HPDE6-E6E7 (cell line): Measurements from ENCODE around the gene RTN4RL1.

ENCODE experiments used
- DNase-seq: peaks from one replicate; pipeline ENCODE4 v3.0.0; 2011; ENCODE audit warnings: missing footprints; ENCODE audit errors: extremely low spot score

The RTN4RL1 gene

DNA sequence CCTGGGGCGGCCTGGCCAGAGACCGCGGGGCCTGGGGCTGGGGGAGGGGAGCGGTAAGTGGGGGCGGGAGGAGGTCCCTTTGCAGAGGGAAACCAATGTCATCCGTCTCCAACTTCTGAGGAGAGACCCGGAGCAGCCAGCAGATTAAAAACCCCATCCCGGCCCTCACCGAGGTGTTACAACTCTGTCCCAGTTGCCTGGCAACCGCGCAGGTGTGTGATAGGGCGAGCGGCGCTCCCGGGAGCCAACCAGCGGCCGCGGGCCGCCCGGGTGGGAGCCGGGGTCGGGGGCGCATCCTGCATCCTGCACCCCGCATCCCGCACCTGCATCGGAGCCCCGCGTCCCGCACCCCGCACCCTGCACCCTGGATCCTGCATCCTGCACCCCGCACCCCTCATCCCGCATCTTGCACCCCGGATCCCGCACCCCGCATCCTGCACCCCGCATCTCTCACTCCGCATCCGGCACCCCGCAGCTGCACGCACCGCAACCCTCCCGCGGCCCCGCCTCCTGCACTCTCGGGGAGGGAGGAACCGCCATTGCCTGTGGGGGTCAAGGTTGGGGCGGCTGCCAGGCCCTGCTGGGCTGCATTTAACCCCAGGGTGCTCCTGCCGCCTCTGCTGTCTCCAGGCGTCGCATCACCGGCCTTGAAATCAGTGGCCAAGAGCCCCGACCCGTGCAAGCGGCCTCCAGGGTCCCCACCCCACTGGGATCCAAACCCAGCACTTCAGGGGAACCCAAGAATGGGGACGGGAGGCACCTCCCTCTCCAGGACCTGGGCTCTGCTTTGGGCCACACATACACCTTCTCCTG lies 47.3 kb downstream of the RTN4RL1 start:
- DNase-seq = no peak

GRCh38 chr17:1976683-1977064 lies 48.5 kb downstream of the RTN4RL1 start:
- DNase-seq = no peak

DNA sequence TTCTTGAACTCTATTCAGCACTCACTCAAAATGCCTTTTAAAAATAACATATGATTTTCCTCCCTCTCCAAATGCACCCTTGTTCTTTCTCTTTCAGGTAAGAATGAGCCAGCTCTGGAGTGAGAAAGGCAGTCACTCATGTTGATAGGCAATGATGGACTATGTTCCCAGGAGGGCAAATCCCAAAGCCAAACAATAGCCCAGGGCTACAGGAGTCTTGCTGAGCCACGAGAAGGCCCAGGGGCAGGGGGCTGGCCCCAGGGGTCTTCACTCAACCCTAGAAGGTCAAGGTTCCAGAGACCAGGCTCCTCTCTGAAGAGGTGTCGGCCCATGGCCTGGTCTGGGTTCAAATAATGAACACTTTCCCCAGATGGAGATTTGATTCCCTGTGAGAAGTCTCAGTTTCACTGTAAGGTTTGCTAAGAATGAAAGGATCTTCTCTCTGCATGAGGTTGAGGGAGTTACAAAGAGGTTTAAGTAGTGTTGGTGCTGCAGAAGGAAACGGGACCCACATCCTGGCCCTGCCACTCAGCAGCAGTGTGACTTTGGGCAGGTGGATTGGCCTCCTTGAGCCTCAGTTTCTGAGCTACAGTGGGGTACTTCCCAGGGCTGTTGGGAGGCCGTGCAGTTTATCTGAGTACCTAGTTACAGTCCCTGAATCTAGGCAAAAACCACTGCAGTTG lies 49.0 kb downstream of the RTN4RL1 start:
- DNase-seq = no peak

DNA sequence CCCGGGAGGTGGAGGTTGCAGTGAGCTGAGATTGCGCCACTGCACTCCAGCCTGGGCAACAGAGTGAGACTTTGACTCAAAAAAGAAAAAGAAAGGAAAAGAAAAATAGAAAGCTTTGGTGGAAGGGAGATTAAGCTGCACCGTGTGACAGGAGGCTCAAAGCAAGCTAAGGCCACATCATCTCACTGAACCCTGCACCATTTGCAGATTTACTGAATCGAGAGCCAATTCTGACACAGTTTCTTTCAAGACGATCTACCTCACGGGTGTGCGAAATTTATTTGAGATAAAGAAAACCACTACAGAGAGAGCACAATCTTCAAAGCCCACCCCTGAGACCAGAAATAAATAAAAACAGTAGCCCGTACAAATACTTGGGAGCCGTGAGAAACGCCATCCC lies 49.6 kb downstream of the RTN4RL1 start:
- DNase-seq = no peak

DNA sequence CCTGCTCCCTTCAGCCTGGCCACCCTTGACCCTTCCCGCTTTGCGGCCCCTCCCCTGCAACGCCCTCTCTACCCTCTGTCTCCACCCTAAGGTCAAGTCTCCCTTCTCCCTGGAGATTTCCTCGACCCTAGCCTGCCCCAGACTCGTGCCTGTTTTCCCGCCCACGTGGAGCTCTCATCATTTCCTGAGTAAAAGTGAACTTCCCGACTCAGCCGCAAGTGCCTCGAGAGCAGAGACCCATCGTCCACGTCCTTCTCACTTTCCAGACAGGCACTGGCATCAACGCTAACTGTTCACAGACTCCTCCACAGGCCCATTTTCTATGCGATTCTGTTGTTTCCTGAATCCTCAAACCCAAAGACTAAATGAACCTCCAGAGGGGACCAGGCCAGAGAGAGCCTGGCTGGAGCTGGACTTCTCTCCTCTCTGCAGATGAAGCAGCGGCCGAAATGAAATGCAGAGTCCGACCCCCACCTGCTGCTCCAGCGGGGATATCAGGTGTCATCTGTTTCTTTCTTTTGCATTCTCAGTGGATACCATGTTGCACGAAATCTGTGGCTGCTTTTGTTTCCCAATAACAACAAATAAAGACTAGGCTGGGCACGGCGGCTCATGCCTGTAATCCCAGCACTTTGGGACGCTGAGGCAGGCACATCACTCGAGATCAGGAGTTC lies 52.5 kb downstream of the RTN4RL1 start:
- DNase-seq = no peak

DNA sequence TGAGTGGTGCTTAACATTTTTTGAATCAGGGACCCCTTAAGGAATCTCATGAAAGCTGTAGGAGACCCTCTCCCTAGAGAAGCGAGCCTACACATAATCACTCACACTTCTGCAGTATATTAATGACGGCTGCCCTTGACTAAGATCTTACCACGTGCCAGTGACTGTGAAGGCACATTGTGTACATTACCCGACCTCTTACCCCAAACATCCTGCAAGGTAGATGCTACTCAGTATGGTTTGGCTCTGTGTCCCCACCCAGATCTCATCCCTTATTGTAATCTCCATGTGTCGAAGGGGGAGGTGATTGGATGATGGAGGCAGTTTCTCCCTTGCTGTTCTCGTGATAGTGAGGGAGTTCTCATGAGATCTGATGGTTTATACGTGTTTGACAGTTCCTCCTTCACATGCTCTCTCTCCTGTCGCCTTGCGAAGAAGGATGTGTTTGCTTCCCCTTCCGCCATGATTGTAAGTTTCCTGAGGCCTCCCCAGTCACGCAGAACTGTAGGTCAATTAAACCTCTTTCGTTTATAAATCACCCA lies 54.2 kb downstream of the RTN4RL1 start:
- DNase-seq = no peak

- no peak for DNase-seq
Measured at GRCh38 chr17:1969712-1970111, 55.4 kb downstream of the RTN4RL1 start.

GRCh38 chr17:1967213-1967612 lies 57.9 kb downstream of the RTN4RL1 start:
- no peak for DNase-seq

DNA sequence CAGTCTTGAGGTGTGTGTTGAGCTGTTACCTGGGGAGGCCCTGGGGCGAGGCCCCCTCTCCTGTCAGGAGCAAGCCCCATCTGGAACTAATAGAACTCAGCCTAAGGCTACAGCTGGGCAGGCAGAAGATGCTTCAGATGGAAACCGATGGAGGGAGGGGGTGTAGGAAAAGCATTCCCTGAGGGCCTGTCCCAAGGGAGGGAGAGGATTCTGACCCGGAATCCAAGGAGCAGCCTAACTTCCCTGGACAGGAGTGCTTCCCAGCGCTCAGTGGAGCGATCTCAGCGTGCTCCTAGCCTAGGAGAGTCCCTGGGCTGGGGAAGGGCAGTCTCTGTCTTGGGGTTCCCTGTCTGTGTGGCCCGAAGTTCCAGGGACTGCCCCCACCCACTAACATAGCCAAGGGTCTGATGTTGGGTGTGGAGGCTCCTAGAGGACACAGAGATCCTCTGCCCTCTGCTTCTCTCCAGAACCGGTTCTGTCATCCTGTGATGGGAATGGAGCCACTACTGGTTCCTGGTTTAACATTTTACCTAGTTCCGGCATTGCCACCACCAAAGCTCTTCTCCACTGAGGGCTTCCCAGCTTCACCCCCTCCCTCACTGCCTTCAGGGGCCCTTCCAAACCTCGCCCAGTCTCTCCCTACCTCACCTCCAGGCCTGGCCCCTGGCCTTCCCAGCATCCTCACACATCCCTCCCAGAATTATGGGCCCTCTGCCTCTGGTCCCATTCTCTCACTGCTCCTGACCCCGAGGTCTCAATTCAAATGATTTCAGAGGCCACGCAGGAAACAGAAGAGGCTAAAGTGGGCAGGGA lies 58.7 kb downstream of the RTN4RL1 start:
- no peak for DNase-seq

- DNase-seq = no peak
Measured at GRCh38 chr17:1965556-1966273, 59.4 kb downstream of the RTN4RL1 start.

DNA sequence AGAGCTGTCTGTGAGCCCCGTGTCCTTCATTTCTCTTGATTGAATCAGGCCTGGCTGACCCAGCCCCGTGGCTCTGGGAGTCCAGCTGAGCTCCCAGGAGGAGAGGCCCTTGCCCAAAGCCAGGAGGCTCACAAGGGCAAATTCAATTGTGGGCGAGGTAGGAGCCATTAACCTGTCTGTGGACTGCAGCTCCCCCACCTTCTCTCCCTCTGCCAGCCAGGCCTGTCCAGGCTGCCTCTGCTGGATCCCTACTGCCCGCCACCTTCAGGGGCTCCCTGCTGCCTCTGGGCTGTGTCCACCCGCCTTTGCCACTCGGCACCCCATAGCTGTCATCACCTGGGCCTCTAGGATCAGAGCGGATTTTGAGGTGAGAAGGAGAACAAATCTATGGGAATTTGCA lies 61.9 kb downstream of the RTN4RL1 start:
- no peak for DNase-seq

GRCh38 chr17:1961189-1961588 lies 63.9 kb downstream of the RTN4RL1 start:
- no peak for DNase-seq

DNA sequence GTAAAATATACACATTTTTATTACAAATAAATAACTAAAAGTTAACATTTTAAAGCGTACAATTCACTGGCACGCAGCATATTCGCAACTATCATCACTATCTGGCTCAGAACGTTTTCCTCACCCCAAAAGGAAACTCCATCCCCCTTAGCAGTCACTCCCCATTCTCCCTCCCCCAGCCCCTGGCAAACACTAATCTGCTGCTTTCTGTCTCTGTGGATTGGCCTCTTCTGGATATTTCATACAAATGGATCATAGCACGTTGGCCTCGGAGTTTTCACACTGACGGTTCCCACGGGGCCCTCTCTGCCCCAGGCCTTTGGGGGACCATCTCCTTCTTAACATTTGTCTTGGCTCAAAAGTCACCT lies 64.6 kb downstream of the RTN4RL1 start:
- DNase-seq = no peak

- DNase-seq = no peak
Measured at GRCh38 chr17:1959871-1960544, 65.1 kb downstream of the RTN4RL1 start.

GRCh38 chr17:1958134-1958881 lies 66.8 kb downstream of the RTN4RL1 start:
- no peak for DNase-seq

DNA sequence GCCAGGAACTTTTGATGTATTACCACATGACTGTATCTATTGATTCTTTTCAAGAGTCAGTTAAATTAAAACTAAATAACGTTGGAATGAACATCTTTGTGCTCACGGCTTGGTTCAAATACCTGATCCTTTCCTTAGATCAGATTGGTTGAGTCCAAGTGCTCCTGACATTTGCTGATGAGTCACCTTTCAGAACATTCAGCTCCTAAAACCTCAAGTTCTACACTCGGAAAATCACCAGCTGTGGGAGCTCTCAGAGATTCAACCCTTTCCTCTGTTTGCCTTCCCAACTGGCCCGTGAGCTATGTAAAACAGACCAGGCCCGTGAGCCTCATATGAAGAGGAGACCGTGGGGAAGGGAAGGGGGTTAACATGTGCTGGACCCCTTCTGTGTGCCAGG lies 68.1 kb downstream of the RTN4RL1 start:
- no peak for DNase-seq

DNA sequence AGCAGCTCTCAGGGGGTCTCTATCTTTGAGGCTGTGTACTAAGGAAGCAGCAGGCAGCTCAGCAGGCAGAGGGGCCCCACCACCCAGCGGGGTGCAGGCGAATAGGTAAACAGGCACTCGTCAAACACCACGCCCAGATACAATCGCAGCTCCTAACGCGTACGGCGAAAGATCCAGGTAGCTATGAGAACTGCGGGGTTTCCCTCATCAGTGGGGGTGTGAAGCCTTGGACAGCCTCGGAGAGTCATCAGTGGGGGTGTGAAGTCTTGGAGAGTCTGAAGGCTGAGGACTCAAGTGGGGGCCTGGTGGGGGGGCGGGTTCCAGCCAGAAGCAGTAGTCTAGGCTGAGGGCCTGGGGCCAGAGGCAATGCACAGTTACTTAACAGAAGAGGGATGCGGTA lies 69.0 kb downstream of the RTN4RL1 start:
- DNase-seq = no peak

GRCh38 chr17:1953831-1954230 lies 71.3 kb downstream of the RTN4RL1 start:
- DNase-seq = no peak

DNA sequence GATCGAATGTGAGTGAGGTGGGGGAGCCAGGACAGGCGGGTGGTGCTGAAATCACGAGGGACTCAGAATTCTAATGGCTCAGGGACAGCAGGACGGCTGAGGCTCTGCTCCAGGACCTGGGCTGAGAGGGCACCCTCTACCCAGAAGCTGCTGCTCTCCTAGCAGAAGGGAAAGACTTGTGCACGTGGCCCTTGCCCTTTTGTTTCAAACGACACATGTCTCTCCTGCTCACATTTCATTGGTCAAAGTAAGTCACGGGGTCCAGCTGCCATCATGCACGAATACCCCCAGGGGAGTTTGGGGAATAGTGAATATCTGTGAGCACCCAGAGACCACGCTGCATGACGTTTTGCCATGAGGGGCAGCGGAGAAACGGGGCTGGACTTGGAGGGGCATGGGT lies 73.2 kb downstream of the RTN4RL1 start:
- DNase-seq = no peak

DNA sequence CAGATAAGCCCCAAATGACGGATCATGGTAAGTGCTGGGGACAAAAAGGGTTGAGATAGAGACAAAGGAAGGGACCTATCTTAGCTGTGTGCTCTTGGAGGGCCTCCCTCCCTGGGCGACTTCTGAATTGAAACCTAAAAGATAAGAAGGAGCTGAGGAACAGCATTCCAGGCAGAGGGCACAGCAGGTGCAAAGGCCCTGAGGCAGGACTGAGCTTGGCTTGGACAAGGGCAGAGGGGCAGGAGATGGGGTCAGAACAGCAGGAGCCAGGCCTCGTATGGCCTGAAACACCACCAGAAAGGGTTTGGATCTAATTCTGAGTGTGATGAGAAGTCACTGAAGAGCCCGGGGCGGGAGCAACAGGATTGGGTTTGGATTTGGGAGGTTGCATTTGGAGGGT lies 75.4 kb downstream of the RTN4RL1 start:
- DNase-seq = no peak
